SK-N-MC (cell line): ENCODE results near the gene ASPHD1.

ENCODE experiments used
- EZH2 ChIP-seq: fragments of 200-600 bp; sonication (generic); IDR thresholded peaks from one replicate; pipeline ENCODE4 v1.6.1; 2017; ENCODE audit warnings: antibody characterized with exemption
- FOXP2 ChIP-seq: optimal IDR thresholded peaks from 2 replicates; pipeline ENCODE3; 2011; ENCODE audit warnings: mild to moderate bottlenecking, moderate library complexity; ENCODE audit not compliant: insufficient read depth; ENCODE audit errors: extremely low read length, control extremely low read depth
- POLR2AphosphoS5 ChIP-seq: IDR thresholded peaks from 2 replicates; pipeline ENCODE4 v1.6.1; 2012; ENCODE audit warnings: mild to moderate bottlenecking, low read depth, low read length, borderline replicate concordance

DNA sequence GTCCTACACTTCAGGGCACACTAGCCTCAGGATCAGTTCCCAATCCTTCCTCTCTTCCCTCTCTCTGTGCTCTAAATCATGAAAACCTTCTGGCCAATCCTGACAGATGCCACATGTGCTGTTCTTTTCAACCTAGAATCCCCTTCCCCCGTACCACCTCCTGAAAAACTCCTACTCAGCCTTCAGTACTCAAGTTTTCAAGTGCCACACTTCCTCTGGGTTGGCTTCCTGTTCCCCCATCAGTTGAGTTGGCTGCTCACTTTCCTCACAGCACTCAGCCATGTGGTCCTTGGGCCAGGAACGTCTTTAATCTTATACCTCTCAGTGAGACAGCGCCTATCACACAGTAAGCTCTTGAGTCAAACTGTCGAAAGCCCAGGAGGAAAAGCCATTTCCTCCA is 3.3 kb downstream of the ASPHD1 start:
- TF ChIP-seq POLR2AphosphoS5: no peak
- TF ChIP-seq EZH2: no peak
- TF ChIP-seq FOXP2: no peak
